ENCODE data around the gene ATXN1. TPM values are rescaled to one million over a fixed set of nuclear protein-coding genes. Genes with fewer than 3 reads are reported as not detected.

The ATXN1 gene
- polyA plus RNA-seq, 1 donor (not counting 4 experiments of a cell fraction or from before 2014, with no cell fraction given), result 9.7 TPM

DNA sequence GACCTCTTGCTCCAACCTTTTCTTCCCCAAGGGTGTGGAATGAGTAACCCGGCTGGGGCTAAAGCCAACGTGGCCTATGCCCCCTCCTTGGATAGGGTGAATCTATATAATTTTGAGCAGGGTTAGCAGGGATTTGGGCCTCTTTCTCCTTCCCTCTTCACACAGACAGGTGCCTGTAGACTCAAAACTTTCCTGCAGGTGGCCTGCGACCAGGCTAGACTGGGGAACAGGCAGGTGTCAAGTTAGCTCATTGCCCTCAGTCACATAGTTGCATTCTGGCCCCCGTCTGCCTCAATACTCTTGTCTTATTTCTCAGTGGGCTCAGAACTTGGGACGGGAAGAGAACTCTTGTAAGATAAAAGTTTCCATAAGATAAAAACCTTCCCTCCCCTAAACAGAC is 243.0 kb downstream of the ATXN1 start:
- H3K9ac ChIP-seq (ENCODE audit: control insufficient read depth, extremely low read depth, insufficient read depth, low read length), result no peak overlapping the region
- TF ChIP-seq EZH2 (IDR thresholded peaks at IDR 0.05; ENCODE audit: low read length) (no peak), CTCF (optimal IDR thresholded peaks at IDR 0.05 in 1 of 3, IDR thresholded peaks at IDR 0.05 in 1 of 3, conservative IDR thresholded peaks at IDR 0.05 in 1 of 3; ENCODE audit: extremely low read depth in 1 of 3, insufficient read depth in 2 of 3, low read length in 3 of 3) (no peak)
- no peak for DNase-seq (ENCODE audit: low read depth, low spot score)

DNA sequence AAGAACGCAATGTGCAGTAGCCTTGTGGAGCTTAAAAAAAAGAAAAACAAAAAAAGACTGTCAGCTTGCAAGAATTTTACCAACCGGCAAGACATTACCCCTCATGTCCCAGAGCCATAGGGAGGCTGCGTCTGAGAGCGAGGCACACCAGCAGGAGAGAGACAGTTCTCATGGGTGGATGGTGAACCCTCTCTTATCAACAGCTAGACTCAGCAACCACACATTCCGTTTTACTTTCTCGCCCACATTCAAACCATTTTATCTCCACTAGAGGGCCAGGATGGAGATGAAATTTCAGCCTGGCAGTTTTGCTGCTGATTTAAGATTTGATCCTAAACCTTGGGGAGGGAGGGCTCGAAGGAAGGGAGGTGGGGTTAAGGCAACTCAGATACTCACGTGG is 247.0 kb downstream of the ATXN1 start:
- TF ChIP-seq EZH2 (IDR thresholded peaks at IDR 0.05; ENCODE audit: low read length) (no peak), CTCF (optimal IDR thresholded peaks at IDR 0.05 in 1 of 3, IDR thresholded peaks at IDR 0.05 in 1 of 3, conservative IDR thresholded peaks at IDR 0.05 in 1 of 3; ENCODE audit: extremely low read depth in 1 of 3, insufficient read depth in 2 of 3, low read length in 3 of 3) (peak; percentile 38 to 60 (median 51))
- DNase-seq (ENCODE audit: low read depth, low spot score), result no peak
- H3K9me3 ChIP-seq (ENCODE audit: control insufficient read depth, low read depth, low read length), result no peaks in the 10 kb centered on the region
- H2AFZ ChIP-seq (ENCODE audit: control insufficient read depth, low read length), result no peak overlapping the region
- H3K27ac ChIP-seq (ENCODE audit: control insufficient read depth, insufficient read depth, low read length), result no peak overlapping the region
- peaks cover 3% of the 10 kb centered on the region in 2 experiments for H3K36me3 ChIP-seq (ENCODE audit: control insufficient read depth in 2 of 2, extremely low read depth in 1 of 2, insufficient read depth in 2 of 2, low read length in 2 of 2)
- H3K9ac ChIP-seq (ENCODE audit: control insufficient read depth, extremely low read depth, insufficient read depth, low read length), result no peak overlapping the region
- H3K27me3 ChIP-seq (ENCODE audit: control insufficient read depth, extremely low read depth, insufficient read depth, low read length), result no peaks in the 10 kb centered on the region
- H4K20me1 ChIP-seq (ENCODE audit: control insufficient read depth, extremely low read depth, insufficient read depth, low read length), result no peaks in the 10 kb centered on the region
- dilution Hi-C loops (cut with MboI; ENCODE audit: extremely low pct_ligation_motif_present, low sequenced_read_pairs), result no loop called here
- FAIRE-seq, result peak; percentile 56
- H3K4me2 ChIP-seq (ENCODE audit: control insufficient read depth, extremely low read depth, insufficient read depth, low read depth, low read length), result no peak overlapping the region
- H3K79me2 ChIP-seq (ENCODE audit: control insufficient read depth, insufficient read depth, low read length), result no peaks in the 10 kb centered on the region
- no peak overlapping the region for H3K4me3 ChIP-seq (ENCODE audit: control insufficient read depth in 2 of 3, extremely low read depth in 1 of 3, insufficient read depth in 2 of 3, low read depth in 1 of 3, low read length in 3 of 3)
- H3K4me1 ChIP-seq (ENCODE audit: control insufficient read depth, extremely low read depth, insufficient read depth, low read length), result peaks cover 16% of the 10 kb centered on the region
- H3K9me1 ChIP-seq (ENCODE audit: control insufficient read depth, extremely low read depth, insufficient read depth, low read length), result no peaks in the 10 kb centered on the region

More for the DNA sequence above, 243.0 kb downstream of the ATXN1 start:
- no peaks in the 10 kb centered on the region for H4K20me1 ChIP-seq (ENCODE audit: control insufficient read depth, extremely low read depth, insufficient read depth, low read length)
- FAIRE-seq, result no peak
- no peak overlapping the region for H3K4me2 ChIP-seq (ENCODE audit: control insufficient read depth, extremely low read depth, insufficient read depth, low read depth, low read length)
- H3K4me3 ChIP-seq (ENCODE audit: control insufficient read depth in 2 of 3, extremely low read depth in 1 of 3, insufficient read depth in 2 of 3, low read depth in 1 of 3, low read length in 3 of 3), result no peak overlapping the region
- no peaks in the 10 kb centered on the region for H3K27me3 ChIP-seq (ENCODE audit: control insufficient read depth, extremely low read depth, insufficient read depth, low read length)
- H2AFZ ChIP-seq (ENCODE audit: control insufficient read depth, low read length), result no peak overlapping the region
- no peaks in the 10 kb centered on the region for H3K9me1 ChIP-seq (ENCODE audit: control insufficient read depth, extremely low read depth, insufficient read depth, low read length)
- peaks cover 3 to 5% of the 10 kb centered on the region in 2 experiments for H3K36me3 ChIP-seq (ENCODE audit: control insufficient read depth in 2 of 2, extremely low read depth in 1 of 2, insufficient read depth in 2 of 2, low read length in 2 of 2)
- dilution Hi-C loops (cut with MboI; ENCODE audit: extremely low pct_ligation_motif_present, low sequenced_read_pairs), result no loop called here
- H3K4me1 ChIP-seq (ENCODE audit: control insufficient read depth, extremely low read depth, insufficient read depth, low read length), result no peaks in the 10 kb centered on the region
- no peak overlapping the region for H3K27ac ChIP-seq (ENCODE audit: control insufficient read depth, insufficient read depth, low read length)
- no peaks in the 10 kb centered on the region for H3K9me3 ChIP-seq (ENCODE audit: control insufficient read depth, low read depth, low read length)
- no peaks in the 10 kb centered on the region for H3K79me2 ChIP-seq (ENCODE audit: control insufficient read depth, insufficient read depth, low read length)

Data from keratinocyte (primary cell).